Measurements from ENCODE around the gene MYLIP. TPM values are rescaled to one million over a fixed set of nuclear protein-coding genes. Genes with fewer than 3 reads are reported as not detected.

The MYLIP gene
- total RNA-seq, 4 donors from 2014 or later: 8.6 to 32.0 (median 17.5) TPM

DNA sequence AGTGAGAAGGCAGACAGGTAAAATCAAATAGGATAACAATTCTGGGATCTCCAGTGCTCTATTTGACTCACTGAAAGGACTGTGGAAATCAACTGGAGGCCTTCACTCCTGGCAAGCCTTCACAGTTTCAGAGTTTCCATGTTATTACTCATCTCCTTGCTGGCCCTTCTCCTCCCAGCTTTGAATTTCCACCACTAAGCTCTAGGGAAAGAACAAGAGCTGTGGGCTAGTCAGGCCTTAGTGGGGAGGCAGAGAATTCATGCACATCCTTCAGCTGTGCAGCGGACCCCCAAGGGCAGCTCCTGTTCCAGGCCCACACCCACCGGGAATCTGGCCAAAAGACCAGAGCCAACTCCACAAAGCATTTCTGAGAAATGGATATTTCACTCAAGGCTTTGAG is 26.0 kb downstream of the MYLIP start:
- H3K27ac ChIP-seq: no peak overlapping the region
- TF ChIP-seq, protein P1, sequence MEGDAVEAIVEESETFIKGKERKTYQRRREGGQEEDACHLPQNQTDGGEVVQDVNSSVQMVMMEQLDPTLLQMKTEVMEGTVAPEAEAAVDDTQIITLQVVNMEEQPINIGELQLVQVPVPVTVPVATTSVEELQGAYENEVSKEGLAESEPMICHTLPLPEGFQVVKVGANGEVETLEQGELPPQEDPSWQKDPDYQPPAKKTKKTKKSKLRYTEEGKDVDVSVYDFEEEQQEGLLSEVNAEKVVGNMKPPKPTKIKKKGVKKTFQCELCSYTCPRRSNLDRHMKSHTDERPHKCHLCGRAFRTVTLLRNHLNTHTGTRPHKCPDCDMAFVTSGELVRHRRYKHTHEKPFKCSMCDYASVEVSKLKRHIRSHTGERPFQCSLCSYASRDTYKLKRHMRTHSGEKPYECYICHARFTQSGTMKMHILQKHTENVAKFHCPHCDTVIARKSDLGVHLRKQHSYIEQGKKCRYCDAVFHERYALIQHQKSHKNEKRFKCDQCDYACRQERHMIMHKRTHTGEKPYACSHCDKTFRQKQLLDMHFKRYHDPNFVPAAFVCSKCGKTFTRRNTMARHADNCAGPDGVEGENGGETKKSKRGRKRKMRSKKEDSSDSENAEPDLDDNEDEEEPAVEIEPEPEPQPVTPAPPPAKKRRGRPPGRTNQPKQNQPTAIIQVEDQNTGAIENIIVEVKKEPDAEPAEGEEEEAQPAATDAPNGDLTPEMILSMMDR (IDR thresholded peaks at IDR 0.05): no peak
- no peak for TF ChIP-seq POLR2A (IDR thresholded peaks at IDR 0.05)
- H3K4me1 ChIP-seq: peaks cover 0 to 12% (median 0%) of the 10 kb centered on the region in 3 donors
- H3K36me3 ChIP-seq: peaks cover 0 to 42% (median 0%) of the 10 kb centered on the region in 3 donors
- no peaks in the 10 kb centered on the region for H3K27me3 ChIP-seq
- intact Hi-C loops (cut with DNase I): no loop called here
- WGBS, 2 donors: 89% methylated on average over 2 of the region's 2 CpGs; no CpG with 5 or more reads in 1 of the 2 donors
- H3K9me3 ChIP-seq: no peaks in the 10 kb centered on the region
- DNase-seq: no peak
- no peak overlapping the region for H3K4me3 ChIP-seq

DNA sequence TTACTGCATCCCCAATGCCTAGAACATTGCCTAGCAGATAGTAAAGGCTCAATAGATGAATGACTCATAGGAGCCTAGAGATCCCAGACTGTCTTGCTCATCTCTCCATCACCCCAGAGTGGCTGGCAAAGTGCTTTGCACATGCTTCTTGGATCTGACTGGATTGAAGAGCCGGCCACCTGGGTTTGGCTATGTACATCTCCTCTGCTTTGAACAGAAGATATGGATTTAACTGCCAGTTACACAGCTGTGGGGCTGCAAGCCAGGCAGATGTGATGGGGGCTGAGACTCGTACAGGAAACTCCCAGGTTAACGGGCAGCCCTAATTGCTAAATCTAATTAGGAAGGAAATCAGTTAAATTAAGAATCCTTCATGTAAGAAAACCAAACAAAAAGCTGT is 28.6 kb downstream of the MYLIP start:
- H3K27me3 ChIP-seq: no peaks in the 10 kb centered on the region
- H3K4me1 ChIP-seq: peaks cover 0 to 12% (median 0%) of the 10 kb centered on the region in 3 donors
- peaks cover 0 to 16% (median 0%) of the 10 kb centered on the region in 3 donors for H3K36me3 ChIP-seq
- intact Hi-C loops (cut with DNase I): no loop called here
- no peak overlapping the region for H3K4me3 ChIP-seq
- no peak overlapping the region for H3K27ac ChIP-seq
- WGBS, 2 donors: 72 to 75% methylated on average over 3 of the region's 3 CpGs
- no peaks in the 10 kb centered on the region for H3K9me3 ChIP-seq
- no peak for TF ChIP-seq POLR2A (IDR thresholded peaks at IDR 0.05)
- TF ChIP-seq, protein P1 (IDR thresholded peaks at IDR 0.05): no peak
- no peak for DNase-seq

DNA sequence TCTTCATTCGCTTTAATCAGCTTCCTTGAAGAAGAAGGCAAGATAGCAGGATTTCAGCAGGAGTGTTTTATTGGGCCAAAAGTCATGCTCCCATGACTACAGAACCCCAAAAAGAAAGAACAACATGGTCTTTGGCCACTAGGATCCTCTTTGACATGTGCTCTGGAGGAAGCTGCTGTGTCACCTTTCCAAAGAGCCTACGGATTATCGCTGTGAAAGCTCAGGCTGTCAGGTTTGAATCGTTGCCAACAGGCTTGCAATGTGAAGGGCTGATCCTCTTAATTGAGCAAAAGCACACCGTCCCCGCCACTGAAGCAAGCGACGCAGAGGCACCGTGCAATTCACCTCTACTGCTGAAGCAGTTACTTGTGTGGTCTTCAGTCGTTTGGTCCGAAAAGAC is 29.0 kb downstream of the MYLIP start:
- Histone ChIP-seq H3K36me3 (peaks cover 0 to 15% (median 0%) of the 10 kb centered on the region in 3 donors), H3K27me3 (no peaks in the 10 kb centered on the region), H3K9me3 (no peaks in the 10 kb centered on the region), H3K27ac (no peak overlapping the region), H3K4me1 (peaks cover 0 to 12% (median 0%) of the 10 kb centered on the region in 3 donors), H3K4me3 (no peak overlapping the region)
- no peak for DNase-seq
- intact Hi-C loops (cut with DNase I): no loop called here
- WGBS, 2 donors: 74 to 83% methylated on average over 9 to 11 of the region's 11 CpGs
- no peak for TF ChIP-seq POLR2A (IDR thresholded peaks at IDR 0.05)
- TF ChIP-seq, protein P1 (IDR thresholded peaks at IDR 0.05): no peak

DNA sequence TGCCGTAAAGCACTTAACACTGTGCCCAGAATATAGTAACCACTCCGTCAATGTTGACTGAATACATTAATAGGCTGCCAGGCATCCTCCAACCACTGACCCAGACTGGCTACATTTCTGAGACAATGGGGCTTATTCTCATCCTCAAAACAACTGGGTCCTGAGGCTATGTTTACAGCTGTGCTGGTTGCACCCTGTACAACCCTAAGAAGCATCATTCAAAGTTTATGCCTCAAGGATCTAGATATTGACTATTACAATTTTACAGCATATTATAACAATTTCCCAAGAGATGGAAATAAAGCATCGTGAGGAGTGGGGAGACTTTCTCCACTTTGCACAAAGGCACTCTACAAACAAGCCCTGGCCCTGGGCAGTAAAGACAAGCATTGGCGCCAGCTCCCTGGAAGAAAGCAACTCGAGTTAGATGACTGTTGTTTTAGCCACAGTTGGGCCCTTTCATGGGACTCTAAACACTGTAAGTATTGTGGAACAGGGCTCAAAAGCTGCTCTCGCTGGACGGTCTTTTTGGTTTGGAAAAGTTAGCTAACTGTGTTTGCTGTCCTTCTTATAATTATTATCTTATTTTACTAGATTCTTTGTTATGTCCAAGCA is 30.2 kb downstream of the MYLIP start:
- Histone ChIP-seq H3K4me1 (peaks cover 0 to 12% (median 0%) of the 10 kb centered on the region in 3 donors), H3K4me3 (no peak overlapping the region), H3K27ac (no peak overlapping the region), H3K27me3 (no peaks in the 10 kb centered on the region), H3K9me3 (no peaks in the 10 kb centered on the region), H3K36me3 (peaks cover 0 to 9% (median 0%) of the 10 kb centered on the region in 3 donors)
- WGBS, 2 donors: 84 to 86% methylated on average over 7 of the region's 7 CpGs
- DNase-seq: no peak
- intact Hi-C loops (cut with DNase I): no loop called here
- TF ChIP-seq, protein P1 (IDR thresholded peaks at IDR 0.05): no peak
- TF ChIP-seq POLR2A (IDR thresholded peaks at IDR 0.05): no peak

DNA sequence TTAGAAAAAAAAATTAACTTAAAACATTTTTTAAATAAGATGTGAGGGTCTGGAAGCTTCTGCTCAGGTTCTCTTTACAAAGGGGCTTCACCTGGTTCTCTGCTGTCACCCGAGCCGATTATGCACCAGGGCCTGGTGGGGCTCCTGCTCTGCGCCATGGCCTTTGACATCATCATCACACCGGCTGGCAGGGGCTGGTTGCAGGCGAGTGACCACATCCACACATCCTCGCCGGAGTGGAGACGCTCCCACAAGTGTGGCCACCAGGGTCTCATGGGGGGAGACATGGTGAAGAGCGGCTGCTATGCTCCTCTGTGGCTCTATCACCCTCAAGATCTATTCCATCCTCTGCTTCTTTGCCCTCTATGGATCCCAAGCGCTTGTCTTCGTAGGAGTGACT is 31.9 kb downstream of the MYLIP start:
- no peak for DNase-seq
- no peak for TF ChIP-seq POLR2A (IDR thresholded peaks at IDR 0.05)
- TF ChIP-seq, protein P1 (IDR thresholded peaks at IDR 0.05): no peak
- Histone ChIP-seq H3K36me3 (no peaks in the 10 kb centered on the region), H3K27me3 (peaks cover 0 to 3% (median 0%) of the 10 kb centered on the region in 4 donors), H3K4me3 (no peak overlapping the region), H3K9me3 (no peaks in the 10 kb centered on the region), H3K4me1 (peaks cover 0 to 6% (median 0%) of the 10 kb centered on the region in 3 donors), H3K27ac (no peak overlapping the region)
- intact Hi-C loops (cut with DNase I): no loop called here
- 92 to 93% methylated on average over 4 to 10 of the region's 11 CpGs for WGBS, 2 donors
